Inflammatory macrophage treated with lipopolysaccharide for 4 hours (primary cell): Measurements from ENCODE around the gene SYT12.

Experiments used
- DNase-seq: peaks from one replicate; pipeline ENCODE4 v3.0.0-alpha.2; 2020

The SYT12 gene

DNA sequence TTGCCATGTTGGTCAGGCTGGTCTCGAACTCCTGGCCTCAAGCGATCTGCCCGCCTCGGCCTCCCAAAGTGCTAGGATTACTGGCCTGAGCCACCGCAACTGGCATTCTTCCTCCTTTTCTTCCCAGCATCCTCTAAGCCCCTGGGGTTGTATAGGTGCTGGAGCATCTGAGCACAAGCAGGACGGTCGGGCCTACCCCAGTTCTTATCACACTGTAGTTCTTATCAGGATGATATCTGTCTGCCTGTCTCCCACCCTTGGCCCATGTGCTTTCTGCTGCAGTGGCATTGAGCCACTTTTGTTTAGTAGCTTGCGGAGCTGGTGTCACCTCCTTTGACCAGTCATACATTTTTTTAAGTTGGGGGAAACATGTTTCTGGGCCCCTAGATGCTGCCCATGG lies 35.6 kb downstream of the SYT12 start:
- no peak for DNase-seq

- no peak for DNase-seq
Observed at GRCh38 chr11:67059671-67060070, 36.7 kb downstream of the SYT12 start.

DNA sequence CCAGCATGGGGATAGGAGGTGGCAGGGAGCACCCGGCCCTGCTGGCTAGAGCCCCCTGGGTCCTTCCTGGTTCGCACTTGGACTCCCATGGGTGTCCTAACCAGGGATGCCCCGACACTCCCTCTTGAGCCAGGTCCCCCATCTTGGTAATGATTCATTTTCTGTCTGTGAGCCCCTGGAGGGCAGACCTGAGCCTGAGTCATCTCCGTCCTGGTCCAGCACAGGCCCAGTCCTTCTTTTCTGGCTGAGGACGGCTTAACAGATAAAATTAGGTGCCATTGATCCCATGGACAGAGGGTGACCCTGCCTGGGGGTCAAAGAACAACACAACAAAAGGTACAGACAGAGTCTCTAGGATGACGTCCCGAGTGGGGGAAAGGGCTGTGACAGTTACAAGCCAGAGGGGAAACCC lies 37.2 kb downstream of the SYT12 start:
- no peak for DNase-seq

GRCh38 chr11:67062526-67063373 lies 39.8 kb downstream of the SYT12 start:
- DNase-seq: no peak

DNA sequence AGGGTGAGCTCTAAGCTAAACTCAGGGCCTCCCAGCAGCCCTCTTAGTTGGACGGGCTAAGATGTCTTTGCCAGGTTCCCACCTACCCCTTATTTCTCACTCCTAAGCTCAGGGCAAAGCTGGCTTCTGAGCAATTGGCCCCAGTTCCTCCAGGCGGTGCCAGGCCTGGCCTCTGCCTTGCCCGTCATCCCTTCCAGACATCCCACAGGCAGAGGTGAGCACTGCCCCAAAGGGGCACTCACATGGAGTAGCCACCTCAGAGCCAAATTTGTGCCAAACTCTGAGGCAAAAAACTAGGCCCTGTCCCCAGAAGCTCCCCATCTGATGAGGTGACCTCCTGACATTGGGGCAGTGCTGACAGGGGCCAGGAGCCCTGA lies 43.4 kb downstream of the SYT12 start:
- no peak for DNase-seq

DNA sequence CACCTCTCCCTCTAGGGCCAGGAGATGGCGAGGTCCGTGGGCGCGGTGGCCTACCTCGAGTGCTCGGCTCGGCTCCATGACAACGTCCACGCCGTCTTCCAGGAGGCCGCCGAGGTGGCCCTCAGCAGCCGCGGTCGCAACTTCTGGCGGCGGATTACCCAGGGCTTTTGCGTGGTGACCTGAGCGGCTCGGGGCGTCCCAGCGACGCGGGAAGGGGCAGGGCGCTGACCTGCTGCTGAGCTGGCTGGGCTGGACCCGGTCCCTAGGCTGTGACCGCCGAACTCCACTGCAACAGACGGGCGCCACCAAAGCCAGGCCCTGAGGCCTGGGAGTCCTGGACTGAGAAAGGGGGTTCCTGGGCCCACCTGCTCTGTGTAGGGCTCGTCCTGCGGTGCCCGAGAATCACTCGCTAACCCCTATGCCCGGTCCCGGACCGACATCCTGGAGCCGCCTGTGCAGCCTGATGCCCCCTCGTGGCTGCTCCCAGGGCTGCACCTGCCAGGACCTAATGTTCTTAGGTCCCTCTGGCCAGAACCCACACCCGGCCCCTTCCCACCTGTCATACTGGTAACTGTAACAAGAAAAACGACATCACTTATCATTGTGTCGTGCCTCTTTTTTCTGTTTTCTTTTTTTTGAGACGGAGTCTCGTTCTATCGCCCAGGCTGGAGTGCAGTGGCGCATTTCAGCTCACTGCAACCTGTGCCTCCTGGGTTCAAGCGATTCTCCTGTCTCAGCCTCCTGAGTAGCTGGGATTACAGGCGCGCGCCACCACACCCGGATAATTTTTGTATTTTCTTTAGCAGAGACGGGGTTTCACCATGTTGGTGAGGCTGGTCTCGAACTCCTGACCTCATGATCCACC lies 48.7 kb downstream of the SYT12 start:
- peak; percentile 76 for DNase-seq

GRCh38 chr11:67072295-67072694 lies 49.4 kb downstream of the SYT12 start:
- no peak for DNase-seq

DNA sequence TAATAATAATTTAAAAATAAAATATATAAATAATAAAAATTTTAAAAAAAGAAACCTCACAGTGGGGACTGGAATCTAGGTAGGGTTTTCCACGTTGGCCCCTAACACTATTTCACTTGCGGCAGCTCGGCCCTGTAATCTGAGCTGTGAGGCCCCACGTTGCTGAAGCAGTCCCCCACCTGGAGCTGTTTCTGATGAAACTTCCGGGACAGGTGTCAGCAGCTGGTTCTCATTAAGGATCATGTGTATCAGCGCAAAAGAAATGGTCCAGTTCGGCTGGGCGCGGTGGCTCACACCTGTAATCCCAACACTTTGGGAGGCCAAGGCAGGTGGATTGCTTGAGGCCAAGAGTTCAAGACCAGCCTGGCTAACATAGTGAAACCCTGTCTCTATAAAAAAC lies 51.0 kb downstream of the SYT12 start:
- DNase-seq: no peak

DNA sequence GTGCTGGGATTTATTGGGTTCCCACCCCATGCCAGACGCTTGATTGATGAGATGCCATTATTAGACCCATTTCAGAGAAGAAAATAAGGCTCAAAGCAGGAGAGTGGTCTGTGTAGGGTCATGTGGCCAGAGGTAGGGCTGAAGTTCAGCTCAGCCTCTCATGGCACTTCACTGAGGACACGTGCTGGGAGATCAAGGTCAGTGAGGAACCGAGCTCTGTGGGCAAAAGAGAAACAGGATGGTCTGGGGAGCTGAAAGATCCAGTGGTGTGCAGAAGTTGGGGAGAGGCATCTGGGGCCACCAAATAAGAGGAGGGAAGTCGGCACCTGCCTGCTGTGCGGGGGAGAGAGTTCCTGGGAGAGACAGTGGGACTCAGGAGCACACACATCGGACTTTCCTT lies 53.3 kb downstream of the SYT12 start:
- peak; percentile 39 for DNase-seq

- DNase-seq: peak; percentile 68
Observed at GRCh38 chr11:67079065-67079705, 56.3 kb downstream of the SYT12 start.

DNA sequence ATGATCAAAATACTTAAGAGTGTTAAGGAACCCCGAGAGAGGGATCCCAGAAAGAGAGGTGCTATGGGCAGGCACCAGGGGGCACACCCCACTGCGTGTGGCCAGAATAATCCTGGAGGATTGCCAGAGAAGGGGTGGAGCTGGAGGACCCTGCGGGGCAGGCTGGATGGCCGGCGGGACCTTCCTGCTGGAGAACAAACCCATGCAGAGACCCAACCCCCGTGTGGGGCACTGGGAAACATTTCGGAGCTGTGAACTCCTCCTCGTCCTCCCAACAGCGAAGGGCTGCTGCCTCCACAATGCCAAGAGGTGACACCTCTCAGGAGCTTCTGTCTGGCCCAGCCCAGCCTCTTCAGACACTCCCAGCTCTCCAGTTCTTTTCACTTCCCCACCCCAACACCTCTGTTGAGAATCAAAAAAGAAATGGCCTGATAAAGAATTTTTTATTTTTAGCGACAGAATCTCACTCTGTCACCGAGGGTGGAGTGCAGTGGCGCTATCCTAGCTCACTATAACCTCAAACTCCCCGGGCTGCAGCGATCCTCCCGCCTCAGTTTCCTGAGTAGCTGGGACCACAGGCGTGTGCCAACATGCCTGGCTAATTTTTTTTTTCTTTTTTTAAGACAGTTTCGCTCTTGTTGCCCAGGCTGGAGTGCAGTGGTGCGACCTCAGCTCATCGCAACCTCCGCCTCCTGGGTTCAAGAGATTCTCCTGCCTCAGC lies 59.3 kb downstream of the SYT12 start:
- DNase-seq: no peak

GRCh38 chr11:67083786-67084366 lies 60.9 kb downstream of the SYT12 start:
- DNase-seq: no peak

DNA sequence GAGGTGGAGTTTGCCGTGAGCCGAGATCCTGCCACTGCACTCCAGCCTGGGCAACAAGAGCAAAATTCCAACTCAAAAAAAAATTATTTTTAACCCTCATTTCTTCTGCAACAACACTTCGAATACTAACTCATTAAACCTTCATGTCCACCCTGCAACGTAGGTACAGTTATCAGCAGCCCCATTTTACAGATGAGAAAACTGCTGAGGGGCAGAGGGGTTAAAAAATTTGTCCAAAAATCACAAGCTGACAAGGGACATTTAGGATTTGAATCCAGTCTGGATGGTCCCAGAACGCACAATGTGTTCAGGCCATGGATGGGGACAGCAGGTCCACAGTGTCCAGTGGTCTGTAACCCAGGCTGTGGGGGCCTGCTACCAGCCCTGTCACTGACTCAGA lies 62.7 kb downstream of the SYT12 start:
- DNase-seq: no peak

- no peak for DNase-seq
Observed at GRCh38 chr11:67090717-67091116, 67.8 kb downstream of the SYT12 start.

DNA sequence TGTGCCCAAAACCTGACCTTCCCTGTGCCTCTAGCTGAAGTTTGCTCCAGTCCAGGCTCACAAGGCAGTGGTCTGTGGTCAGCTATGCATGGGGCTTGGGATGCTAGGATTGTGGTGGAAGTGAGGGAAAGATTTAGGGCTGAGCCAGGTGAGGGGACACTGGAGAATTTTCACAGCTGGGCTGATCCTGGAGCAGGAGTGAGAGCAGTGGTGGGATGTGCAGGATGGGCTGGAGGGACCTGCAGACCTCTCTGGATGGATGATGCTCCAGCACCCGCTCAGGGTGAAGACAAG lies 72.2 kb downstream of the SYT12 start:
- no peak for DNase-seq

GRCh38 chr11:67098799-67099429 lies 76.0 kb downstream of the SYT12 start:
- no peak for DNase-seq

DNA sequence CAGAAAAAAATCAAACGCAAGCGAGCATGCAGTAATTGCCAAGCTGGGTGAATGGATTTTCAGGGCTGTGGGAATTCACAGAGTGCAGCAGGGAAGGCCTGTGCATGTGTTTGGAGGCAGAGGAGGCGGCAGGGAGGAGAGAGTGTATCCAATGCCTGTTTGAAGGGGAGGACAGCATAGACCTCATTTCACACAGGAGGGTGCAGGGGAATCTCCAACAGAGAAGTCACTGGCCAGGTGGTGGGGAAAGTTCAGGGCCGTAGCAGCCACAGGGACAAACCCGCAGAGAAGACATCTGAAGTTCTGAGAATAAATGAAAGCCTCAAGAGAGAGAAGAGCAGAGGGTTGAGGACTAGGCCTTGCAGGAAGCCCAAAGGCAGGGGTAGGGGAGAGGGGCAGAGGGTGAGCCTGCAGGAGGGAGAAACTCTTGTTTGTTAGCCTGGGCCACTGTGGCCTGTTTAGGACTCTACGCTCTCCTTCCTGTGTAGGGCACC lies 76.9 kb downstream of the SYT12 start:
- no peak for DNase-seq
